HPDE6-E6E7 (cell line): ENCODE measurements around the gene DLG3.
"Not testable (repeated sequence)": the region's sequence is repeated elsewhere in the genome, so short reads cannot be mapped to it uniquely, and the experiment has no call there.

ENCODE experiments used
- DNase-seq: peaks from one replicate; pipeline ENCODE4 v3.0.0; 2011; ENCODE audit warnings: missing footprints; ENCODE audit errors: extremely low spot score

DLG3 gene

DNA sequence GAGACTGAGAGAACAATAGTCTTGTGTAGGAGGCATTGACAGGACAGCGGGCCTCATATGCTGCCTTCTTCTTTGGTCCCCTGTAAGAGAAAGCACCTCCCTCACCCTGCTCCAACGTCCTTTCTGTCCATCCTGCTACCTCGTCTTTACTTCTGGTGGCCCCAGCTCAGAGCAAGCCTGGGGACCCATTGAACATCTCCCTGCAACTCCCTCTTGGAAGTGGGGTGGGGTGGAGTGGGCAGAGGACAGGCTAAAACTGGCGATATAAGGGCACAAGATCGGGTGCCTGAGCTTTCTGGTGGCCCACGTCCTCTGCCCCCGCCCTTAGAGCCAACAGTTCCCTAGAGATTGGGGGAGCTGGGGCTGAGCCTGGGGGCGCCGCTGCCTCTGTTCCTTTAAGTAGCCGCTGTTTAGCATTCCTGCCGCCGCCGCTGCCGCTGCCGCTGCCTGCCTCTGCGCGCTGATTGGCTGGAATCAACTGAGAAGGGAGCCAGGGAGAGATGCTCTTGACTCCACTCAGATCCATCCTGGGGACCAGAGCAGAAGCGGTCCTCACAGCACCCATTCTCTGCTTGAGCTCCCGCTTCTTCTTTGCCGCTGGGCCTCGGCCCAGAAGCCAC is at the start of gene DLG3:
Gene DLG3 (plus strand): TSS at position 510 of the 620 bp plus-strand sequence. CDS start 367 bp downstream, outside the sequence.
- no peak for DNase-seq

- no peak for DNase-seq
Observed at GRCh38 chrX:70398899-70399298, 45.7 kb upstream of the DLG3 start.

- not testable (repeated sequence) for DNase-seq
Observed at GRCh38 chrX:70400181-70400580, 44.5 kb upstream of the DLG3 start.

DNA sequence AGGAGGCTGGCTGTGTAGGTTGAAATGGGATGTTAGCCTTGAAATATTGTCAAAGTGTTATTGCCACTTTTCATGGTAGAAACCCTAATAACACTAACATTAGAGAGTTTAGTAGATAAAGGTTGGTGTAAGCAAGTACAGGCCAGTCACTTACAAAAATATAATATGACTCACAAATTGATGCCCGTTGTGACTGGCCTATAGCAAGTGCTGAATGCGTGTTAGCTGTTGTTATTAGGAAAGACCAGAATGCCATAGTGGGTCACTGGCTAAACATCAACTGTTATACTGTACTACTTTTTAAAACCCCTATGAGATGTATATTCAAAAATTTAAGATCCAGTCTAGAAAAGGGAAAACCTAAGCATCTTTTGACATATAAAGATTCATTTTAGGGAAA is 41.9 kb upstream of the DLG3 start:
- DNase-seq = no peak

DNA sequence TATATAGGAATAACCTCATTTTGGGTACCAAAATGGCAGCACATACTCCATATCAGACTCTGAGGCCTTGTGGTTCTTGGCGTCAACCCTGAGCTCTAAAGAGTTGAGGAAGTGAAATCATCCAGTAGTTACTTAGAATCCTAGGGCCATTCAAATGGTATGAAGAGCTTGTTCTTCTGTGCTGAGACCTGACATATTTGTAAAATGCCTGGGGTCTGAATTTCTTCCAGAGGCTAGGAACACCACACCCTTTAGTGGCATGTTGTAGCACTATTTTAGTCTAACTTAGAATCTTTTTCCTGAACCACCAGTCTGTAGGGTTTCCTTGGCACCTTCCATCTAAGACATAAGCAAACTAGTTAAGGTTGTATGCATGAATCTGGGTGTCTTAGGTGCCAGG is 39.6 kb upstream of the DLG3 start:
- DNase-seq = no peak

DNA sequence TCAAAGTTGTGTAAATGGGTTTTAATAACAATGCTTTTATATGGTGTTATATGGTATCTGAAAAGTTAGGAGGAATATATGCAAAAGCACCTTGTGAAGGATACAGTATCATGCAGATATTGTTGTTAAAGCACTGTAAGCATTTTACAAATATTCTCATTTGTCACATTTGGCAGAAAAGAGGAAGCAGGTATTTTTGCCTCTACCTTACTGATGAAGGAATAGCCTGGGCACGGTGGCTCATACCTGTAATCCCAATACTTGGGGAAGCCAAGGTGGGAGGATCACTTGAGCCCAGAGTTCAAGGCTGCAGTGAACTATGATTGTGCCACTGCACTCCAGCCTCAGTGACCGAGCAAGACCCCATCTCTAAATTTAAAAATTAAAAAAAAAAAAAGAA is 33.7 kb upstream of the DLG3 start:
- no peak for DNase-seq

DNA sequence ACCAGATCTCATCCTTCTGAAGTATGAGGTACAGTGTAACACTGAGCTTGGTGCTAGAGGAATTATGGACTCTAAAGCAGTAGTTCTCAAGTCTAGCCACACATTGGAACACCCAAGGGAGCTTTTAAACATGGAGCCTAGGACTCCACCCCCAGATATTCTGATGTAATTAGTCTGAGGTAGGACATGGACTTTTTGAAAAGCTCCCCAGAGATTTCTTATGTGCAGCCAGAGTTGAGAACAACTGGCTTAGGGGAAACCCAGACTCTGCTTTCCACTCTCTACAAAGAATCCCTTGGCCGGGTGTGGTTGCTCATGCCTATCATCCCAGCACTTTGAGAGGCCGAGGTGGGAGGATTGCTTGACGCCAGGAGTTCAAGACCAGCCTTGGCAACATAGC is 33.2 kb upstream of the DLG3 start:
- DNase-seq = no peak

- DNase-seq = no peak
Observed at GRCh38 chrX:70421618-70422017, 23.0 kb upstream of the DLG3 start.

DNA sequence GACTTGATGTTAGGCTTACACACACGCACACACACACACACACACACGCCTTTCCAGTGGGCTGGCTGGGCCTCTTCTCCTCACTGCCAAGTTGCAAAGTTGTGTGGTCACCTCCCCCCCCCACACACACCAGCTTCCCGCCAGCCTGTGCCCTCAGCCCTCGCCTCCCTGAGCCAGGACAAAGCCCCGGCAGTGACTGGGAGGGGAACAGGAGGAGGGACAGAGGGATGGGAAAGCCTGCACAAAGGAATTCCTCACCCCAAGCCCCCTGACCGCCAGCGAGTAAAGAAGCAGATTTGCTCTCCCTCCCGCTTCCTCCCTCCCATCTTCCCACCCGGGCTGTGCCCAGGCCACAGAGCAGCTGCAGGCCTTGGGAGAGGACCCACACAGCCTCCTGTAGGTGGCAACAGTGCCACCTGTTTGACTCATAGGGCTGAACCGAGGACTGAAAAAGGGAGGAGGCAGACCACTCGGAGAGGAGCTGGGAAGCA is 21.7 kb upstream of the DLG3 start, which contains the start of gene GDPD2:
Gene GDPD2 (plus strand): TSS at position 464 of the 491 bp plus-strand sequence. CDS start 1,671 bp downstream, outside the sequence.
- DNase-seq = no peak

- DNase-seq = no peak
Observed at GRCh38 chrX:70423936-70424675, 20.5 kb upstream of the DLG3 start.

- no peak for DNase-seq
Observed at GRCh38 chrX:70424801-70425200, 19.8 kb upstream of the DLG3 start.

- no peak for DNase-seq
Observed at GRCh38 chrX:70426286-70427278, 18.1 kb upstream of the DLG3 start.

GRCh38 chrX:70427365-70427764 is 17.3 kb upstream of the DLG3 start:
- no peak for DNase-seq

GRCh38 chrX:70429759-70430158 is 14.9 kb upstream of the DLG3 start:
- no peak for DNase-seq

DNA sequence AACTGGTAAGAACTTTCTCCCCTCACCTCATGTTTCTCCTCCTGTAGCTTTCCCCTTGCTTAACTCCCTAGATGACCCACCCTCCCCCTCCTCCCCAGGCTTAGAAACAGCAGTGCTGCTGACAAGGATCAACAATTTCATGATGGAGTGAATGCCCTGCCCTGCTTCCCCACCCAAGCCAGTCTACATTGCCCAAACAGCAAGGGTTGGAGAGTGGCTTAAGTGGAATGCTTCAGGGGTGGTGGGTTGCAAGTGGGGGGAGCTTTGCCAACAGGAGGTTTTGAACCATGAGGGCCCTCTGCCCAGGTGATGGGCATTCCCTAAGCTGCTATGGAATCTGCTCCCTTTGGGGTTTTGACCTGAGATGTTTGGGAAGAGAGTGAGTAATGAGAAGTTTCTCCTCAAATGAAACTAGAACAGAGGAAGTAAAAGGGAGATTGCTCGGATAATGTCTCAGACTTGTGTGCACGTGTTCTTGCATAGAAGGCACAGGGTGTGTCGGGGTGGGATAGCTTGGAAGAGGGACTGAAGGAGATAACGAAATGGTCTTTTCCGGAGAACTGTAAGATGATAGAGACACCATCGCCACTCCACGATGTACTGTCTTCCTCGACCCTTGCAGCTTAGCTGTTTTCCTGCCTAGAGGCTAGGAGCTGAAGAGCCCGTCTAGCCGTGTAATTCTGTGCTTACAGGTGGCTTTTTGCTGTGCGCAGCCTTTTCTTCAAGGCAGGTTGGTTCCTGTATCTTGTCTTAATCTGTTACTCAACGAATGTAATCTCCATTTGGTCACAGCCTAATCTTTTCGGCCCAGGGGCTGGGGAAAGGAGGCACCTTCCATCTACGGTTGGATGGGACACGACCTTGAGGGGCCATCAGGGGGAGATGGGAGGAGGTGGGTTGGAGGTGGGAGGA is 11.4 kb upstream of the DLG3 start:
- DNase-seq = no peak

DNA sequence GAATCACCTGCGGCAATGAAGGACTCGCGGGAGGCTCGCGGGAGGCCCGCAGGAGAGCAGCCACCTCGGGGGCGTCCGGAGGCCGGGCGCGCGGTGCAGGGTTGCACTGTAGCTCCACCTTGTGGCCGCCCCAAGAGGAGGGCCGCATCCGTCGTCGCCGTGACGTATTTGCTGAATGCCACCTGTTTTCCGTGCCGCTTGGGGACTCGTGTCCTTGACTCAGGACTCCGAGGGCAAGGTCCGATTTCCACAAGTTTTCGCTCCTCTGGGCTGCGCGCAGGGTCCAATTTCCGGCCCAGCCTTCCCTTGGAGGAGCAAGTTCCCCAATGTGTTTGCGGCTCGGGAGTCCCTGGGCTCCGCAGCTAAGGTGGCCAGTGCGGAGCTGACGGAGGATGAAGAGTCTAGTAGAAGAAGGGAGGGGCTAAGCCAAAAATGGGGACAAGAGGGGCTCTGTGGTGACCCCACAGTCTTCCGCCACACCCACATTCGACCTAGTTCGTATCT is 10.7 kb upstream of the DLG3 start:
- no peak for DNase-seq

DNA sequence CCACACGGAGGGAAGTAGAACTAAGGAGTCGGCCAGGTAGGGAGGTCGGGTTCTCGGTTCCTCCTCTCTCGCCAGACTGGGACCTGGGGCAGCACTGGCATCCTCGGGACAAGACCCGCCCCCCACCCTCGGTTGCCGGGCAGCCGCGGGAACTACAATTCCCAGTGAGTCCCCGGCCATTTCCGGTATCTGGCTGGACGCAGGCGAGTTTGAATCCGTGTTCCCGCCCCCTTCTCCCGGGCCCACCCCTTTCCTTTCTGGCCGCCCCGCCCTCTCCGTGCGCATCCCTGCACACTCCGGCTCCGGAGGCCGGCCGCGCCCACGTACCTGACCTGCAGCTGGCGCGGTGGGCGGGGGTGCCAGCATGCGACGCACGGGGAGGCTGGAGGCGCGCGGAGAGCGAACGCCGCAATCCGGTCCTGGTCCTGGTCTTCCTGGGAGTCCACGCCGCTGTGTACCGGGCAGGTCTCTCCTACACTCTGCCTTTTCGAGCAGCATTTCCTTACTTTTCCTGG is 10.2 kb upstream of the DLG3 start:
- peak; percentile 73 for DNase-seq

GRCh38 chrX:70434914-70435586 is 9.6 kb upstream of the DLG3 start:
- DNase-seq = no peak

GRCh38 chrX:70436343-70436742 is 8.3 kb upstream of the DLG3 start:
- DNase-seq = no peak

DNA sequence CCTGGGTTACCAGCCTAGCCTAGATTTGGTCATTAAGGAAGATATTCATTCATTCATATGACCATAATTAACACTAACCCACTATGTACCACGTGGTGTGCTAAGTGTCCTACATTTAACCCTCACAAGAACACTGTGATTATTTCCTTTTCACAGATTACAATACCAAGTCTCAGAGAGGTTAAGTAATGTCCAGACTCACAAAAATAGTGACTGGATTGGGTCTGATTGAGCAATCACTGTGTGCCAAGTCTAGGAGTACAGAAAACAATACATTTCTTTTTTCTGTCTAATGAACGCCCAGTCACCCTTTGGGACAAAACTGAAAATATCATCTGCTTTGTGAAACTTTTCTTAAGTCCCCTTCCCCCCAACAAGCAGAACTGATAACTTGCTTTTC is 7.6 kb upstream of the DLG3 start:
- DNase-seq = no peak
